ELF-1 (cell line): ENCODE data around the gene KRTAP17-1.
"Not testable (repeated sequence)": the region's sequence is repeated elsewhere in the genome, so short reads cannot be mapped to it uniquely, and the experiment has no call there.

Experiments
- DNase-seq: peaks from one replicate; pipeline ENCODE4 v3.0.0-alpha.2; 2016; ENCODE audit warnings: low read depth, low spot score

Gene KRTAP17-1

GRCh38 chr17:41315204-41315794 is at the start of gene KRTAP17-1:
Gene KRTAP17-1 (minus strand): TSS chr17:41315710. CDS start chr17:41315650, 60 bp downstream.
- DNase-seq: no peak

GRCh38 chr17:41363881-41364280 is 48.4 kb upstream of the KRTAP17-1 start:
- no peak for DNase-seq

GRCh38 chr17:41360296-41360995 is 44.9 kb upstream of the KRTAP17-1 start:
- DNase-seq: peak; percentile 58

- DNase-seq: no peak
Observed at GRCh38 chr17:41354536-41354935, 39.0 kb upstream of the KRTAP17-1 start.

- no peak for DNase-seq
Observed at GRCh38 chr17:41352597-41353366, 37.3 kb upstream of the KRTAP17-1 start.

- no peak for DNase-seq
Observed at GRCh38 chr17:41351177-41351576, 35.7 kb upstream of the KRTAP17-1 start.

GRCh38 chr17:41350381-41350878 is 34.9 kb upstream of the KRTAP17-1 start, which contains the start of gene KRT33A:
Gene KRT33A (minus strand): TSS chr17:41350828. CDS start chr17:41350767, 61 bp downstream.
- not testable (repeated sequence) for DNase-seq

GRCh38 chr17:41347869-41348760 is 32.6 kb upstream of the KRTAP17-1 start:
- no peak for DNase-seq

- not testable (repeated sequence) for DNase-seq
Observed at GRCh38 chr17:41346421-41346820, 30.9 kb upstream of the KRTAP17-1 start.

GRCh38 chr17:41345992-41346391 is 30.5 kb upstream of the KRTAP17-1 start:
- no peak for DNase-seq

- no peak for DNase-seq
Observed at GRCh38 chr17:41343029-41343428, 27.5 kb upstream of the KRTAP17-1 start.

- DNase-seq: no peak
Observed at GRCh38 chr17:41340934-41341861, 25.7 kb upstream of the KRTAP17-1 start.

GRCh38 chr17:41340494-41340893 is 25.0 kb upstream of the KRTAP17-1 start:
- no peak for DNase-seq

- DNase-seq: no peak
Observed at GRCh38 chr17:41339571-41340172, 24.2 kb upstream of the KRTAP17-1 start.

- DNase-seq: no peak
Observed at GRCh38 chr17:41338961-41339485, 23.5 kb upstream of the KRTAP17-1 start.

- DNase-seq: no peak
Observed at GRCh38 chr17:41335747-41336146, 20.2 kb upstream of the KRTAP17-1 start.

GRCh38 chr17:41334385-41335305 is 19.1 kb upstream of the KRTAP17-1 start:
- DNase-seq: no peak

- DNase-seq: no peak
Observed at GRCh38 chr17:41333836-41334235, 18.3 kb upstream of the KRTAP17-1 start.
